ENCODE results near the gene FYB1. TPM values are rescaled to one million over a fixed set of nuclear protein-coding genes. Genes with fewer than 3 reads are reported as not detected.
A peak's percentile ranks its signal among the peaks of the same experiment; 100 is the strongest.

FYB1 gene
- total and polyA plus RNA-seq, 11 donors, result 0.82 to 67.2 (median 2.8) TPM

- peak overlapping the region in 1 of 12 donors; percentile 74 for H3K27ac ChIP-seq
- H3K27me3 ChIP-seq, result peaks cover 0 to 2% (median 0%) of the 10 kb centered on the region in 9 donors
- no peak for TF ChIP-seq POLR2A (IDR thresholded peaks at IDR 0.05)
- TF ChIP-seq, protein P1, sequence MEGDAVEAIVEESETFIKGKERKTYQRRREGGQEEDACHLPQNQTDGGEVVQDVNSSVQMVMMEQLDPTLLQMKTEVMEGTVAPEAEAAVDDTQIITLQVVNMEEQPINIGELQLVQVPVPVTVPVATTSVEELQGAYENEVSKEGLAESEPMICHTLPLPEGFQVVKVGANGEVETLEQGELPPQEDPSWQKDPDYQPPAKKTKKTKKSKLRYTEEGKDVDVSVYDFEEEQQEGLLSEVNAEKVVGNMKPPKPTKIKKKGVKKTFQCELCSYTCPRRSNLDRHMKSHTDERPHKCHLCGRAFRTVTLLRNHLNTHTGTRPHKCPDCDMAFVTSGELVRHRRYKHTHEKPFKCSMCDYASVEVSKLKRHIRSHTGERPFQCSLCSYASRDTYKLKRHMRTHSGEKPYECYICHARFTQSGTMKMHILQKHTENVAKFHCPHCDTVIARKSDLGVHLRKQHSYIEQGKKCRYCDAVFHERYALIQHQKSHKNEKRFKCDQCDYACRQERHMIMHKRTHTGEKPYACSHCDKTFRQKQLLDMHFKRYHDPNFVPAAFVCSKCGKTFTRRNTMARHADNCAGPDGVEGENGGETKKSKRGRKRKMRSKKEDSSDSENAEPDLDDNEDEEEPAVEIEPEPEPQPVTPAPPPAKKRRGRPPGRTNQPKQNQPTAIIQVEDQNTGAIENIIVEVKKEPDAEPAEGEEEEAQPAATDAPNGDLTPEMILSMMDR (IDR thresholded peaks at IDR 0.05), result no peak
- 67 to 79% (median 76%) methylated on average over 4 of the region's 4 CpGs for WGBS, 4 donors
- ATAC-seq (peak in 3 of 4 donors; percentile 42 to 54 (median 47)), DNase-seq (no peak)
- no peaks in the 10 kb centered on the region for H3K9me3 ChIP-seq
- peaks cover 0 to 52% (median 0%) of the 10 kb centered on the region in 12 donors for H3K4me1 ChIP-seq
- H3K36me3 ChIP-seq, result no peaks in the 10 kb centered on the region
- intact Hi-C loops (cut with DNase I), result no loop called here
- H3K4me3 ChIP-seq, result no peak overlapping the region
Observed at GRCh38 chr5:39256477-39257235, 37.3 kb upstream of the FYB1 start.

DNA sequence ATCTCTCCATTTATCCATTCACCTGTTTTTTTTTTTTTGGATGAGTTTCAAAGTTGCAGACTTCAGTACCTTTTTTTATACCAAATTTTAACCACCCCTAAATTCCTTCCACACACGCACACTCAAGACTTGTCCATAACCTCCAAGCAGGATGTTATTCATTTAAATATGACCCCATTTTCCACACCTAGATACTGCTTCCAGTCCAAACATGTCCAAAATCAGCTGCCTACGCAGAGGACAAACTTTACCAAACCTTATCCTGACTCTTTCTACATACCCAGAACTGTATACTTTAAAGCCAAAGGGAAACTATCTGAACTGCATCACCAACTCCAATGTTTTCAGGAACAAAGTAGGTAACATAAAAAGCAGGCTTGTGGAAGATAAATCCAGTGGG, 36.0 kb upstream of the FYB1 start:
- Histone ChIP-seq H3K27me3 (peaks cover 0 to 2% (median 0%) of the 10 kb centered on the region in 9 donors), H3K27ac (peak overlapping the region in 1 of 12 donors; percentile 74), H3K36me3 (peaks cover 0 to 3% (median 0%) of the 10 kb centered on the region in 9 donors), H3K9me3 (peaks cover 0 to 4% (median 0%) of the 10 kb centered on the region in 12 donors), H3K4me1 (peaks cover 0 to 52% (median 0%) of the 10 kb centered on the region in 12 donors), H3K4me3 (no peak overlapping the region)
- 80 to 94% (median 85%) methylated on average over 2 of the region's 2 CpGs for WGBS, 4 donors
- intact Hi-C loops (cut with DNase I), result no loop called here
- TF ChIP-seq, protein P1 (IDR thresholded peaks at IDR 0.05), result no peak
- no peak for TF ChIP-seq POLR2A (IDR thresholded peaks at IDR 0.05)
- ATAC-seq (no peak), DNase-seq (no peak)

DNA sequence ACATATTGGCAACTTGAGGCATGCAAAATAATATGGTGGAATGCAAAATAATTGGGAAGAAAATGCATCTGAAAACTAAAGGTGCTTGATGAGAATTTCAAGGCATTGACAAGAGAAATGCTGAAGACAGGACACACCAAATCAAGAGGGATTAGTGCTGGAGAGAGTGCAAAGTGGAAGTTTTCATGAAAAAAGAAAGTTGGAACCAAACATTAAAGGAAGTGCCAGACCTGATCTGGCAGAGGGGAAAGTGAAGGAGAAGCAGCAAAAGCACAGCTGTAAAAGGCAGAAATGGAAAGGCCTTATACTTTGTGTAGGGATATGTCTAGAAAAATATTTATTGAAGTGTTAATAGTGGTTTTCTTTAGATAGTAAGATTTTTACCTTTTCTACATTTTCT, 35.3 kb upstream of the FYB1 start:
- TF ChIP-seq, protein P1 (IDR thresholded peaks at IDR 0.05), result no peak
- no peak for TF ChIP-seq POLR2A (IDR thresholded peaks at IDR 0.05)
- no peak overlapping the region for H3K27ac ChIP-seq
- H3K36me3 ChIP-seq, result peaks cover 0 to 10% (median 0%) of the 10 kb centered on the region in 9 donors
- ATAC-seq (no peak), DNase-seq (no peak)
- peaks cover 0 to 52% (median 0%) of the 10 kb centered on the region in 12 donors for H3K4me1 ChIP-seq
- H3K27me3 ChIP-seq, result peaks cover 0 to 2% (median 0%) of the 10 kb centered on the region in 9 donors
- H3K4me3 ChIP-seq, result no peak overlapping the region
- intact Hi-C loops (cut with DNase I), result no loop called here
- H3K9me3 ChIP-seq, result peaks cover 0 to 9% (median 0%) of the 10 kb centered on the region in 12 donors

GRCh38 chr5:39253196-39253595, 33.8 kb upstream of the FYB1 start:
- H3K4me3 ChIP-seq, result no peak overlapping the region
- intact Hi-C loops (cut with DNase I), result no loop called here
- peaks cover 0 to 49% (median 0%) of the 10 kb centered on the region in 12 donors for H3K4me1 ChIP-seq
- H3K27ac ChIP-seq, result no peak overlapping the region
- peaks cover 0 to 9% (median 0%) of the 10 kb centered on the region in 12 donors for H3K9me3 ChIP-seq
- no peak for ATAC-seq
- peaks cover 0 to 13% (median 0%) of the 10 kb centered on the region in 9 donors for H3K36me3 ChIP-seq
- TF ChIP-seq, protein P1 (IDR thresholded peaks at IDR 0.05), result no peak
- no peak for TF ChIP-seq POLR2A (IDR thresholded peaks at IDR 0.05)
- H3K27me3 ChIP-seq, result peaks cover 0 to 2% (median 0%) of the 10 kb centered on the region in 9 donors
- no peak for DNase-seq

Measured in heart left ventricle (tissue), 16 donors.